HG02981 (cell line): ENCODE measurements around the gene KIAA1671.

Experiments
- ATAC-seq: cut with Tn5 transposase; IDR thresholded peaks from one replicate; pipeline ENCODE4 v1.9.1; 2021; ENCODE audit warnings: mild to moderate bottlenecking, moderate library complexity; ENCODE audit not compliant: unreplicated experiment

KIAA1671 gene

GRCh38 chr22:25007444-25008106, 55.1 kb downstream of the KIAA1671 start:
- no peak for ATAC-seq

GRCh38 chr22:25008666-25009065, 56.1 kb downstream of the KIAA1671 start:
- no peak for ATAC-seq

GRCh38 chr22:25012741-25013143, 60.2 kb downstream of the KIAA1671 start:
- no peak for ATAC-seq

GRCh38 chr22:25013607-25014006, 61.1 kb downstream of the KIAA1671 start:
- ATAC-seq: no peak

- no peak for ATAC-seq
Measured at GRCh38 chr22:25014896-25015755, 62.6 kb downstream of the KIAA1671 start.

GRCh38 chr22:25016311-25016710, 63.8 kb downstream of the KIAA1671 start:
- ATAC-seq: no peak

DNA sequence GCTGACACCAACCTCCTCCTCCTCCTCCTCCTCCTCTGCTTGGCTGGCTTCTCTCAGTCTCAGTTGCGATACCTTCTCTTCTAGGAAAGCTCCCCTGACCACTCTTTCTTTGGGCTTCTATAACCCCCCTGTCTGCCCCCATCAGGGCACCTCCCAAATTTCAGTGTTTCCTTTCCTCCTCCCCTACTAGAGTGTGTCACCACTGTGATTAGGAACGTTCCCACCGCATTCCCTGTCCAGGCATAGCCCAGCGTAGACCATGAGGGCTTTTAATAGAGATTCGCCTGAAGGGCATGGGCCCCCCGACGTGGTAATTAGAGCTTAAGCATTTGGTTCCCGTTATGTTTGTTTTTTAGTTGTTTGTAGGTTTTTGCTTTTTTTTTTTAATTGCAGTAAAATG, 65.5 kb downstream of the KIAA1671 start:
- no peak for ATAC-seq

DNA sequence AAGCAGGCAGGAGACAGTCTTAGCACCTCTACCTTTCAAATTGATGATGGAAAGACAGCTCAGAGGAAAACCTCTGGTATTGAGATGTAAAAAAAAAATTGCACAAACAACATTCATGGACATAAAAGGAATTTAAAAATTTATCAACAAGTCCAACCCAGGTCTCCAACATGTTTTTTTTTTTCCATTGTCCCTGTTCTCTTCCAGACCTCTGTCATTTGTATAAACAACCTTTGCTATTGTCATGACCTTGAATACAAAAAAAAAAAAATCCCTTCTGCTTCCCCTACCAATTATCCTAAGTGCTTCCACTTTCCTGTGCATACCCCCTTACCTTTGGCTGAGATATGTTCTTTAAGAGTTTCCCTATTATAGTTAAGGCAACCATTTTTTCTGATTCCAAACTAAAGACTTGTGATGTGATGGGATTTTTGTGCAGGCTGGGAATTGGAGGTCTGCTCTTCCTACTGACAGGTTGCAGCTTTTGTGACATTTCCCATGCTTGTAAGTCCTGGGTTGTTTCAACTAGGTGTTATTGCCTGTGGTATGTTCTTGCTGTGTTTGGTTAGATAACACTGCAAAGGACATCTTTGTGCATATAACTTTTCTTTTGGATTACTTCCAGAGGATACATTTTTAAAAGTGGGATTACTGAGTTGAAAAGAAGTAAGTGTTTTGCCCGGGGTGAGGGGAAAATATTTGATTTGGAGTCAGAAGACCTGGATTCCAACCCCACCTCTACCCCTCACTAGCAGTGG, 67.1 kb downstream of the KIAA1671 start:
- no peak for ATAC-seq

GRCh38 chr22:25021409-25021808, 68.9 kb downstream of the KIAA1671 start:
- ATAC-seq: no peak

DNA sequence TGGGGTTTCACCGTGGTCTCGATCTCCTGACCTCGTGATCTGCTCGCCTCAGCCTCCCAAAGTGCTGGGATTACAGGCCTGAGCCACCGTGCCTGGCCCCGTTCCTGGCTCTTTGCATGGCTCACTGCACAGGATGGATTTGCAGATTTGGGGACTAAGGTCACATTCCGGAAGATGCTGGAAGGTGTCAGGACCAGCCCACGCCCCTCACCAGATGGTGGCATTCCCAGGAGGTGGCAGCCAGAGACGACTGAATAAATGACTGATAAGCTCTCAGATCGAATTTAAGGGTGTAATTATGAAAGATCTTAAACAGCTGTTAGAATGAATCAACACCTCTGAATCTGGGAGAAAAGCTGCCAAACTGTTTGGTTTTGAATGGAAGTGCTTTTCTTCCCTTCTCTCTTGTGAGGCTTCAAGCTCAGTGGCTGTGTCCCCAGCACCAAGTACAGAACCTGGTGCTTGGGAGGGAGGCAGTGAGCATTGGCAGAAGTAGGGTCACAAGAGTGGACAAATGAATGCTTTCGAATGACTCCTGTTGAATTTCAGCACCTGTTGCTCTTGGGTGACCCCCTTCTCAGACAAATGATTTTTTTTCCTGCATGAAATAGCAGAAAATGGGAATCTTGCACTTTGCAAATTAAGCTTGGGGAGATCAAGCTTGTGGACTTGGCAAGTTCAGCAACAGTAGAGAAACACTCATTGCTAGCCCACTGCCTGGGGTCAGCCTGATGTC, 69.6 kb downstream of the KIAA1671 start:
- no peak for ATAC-seq

DNA sequence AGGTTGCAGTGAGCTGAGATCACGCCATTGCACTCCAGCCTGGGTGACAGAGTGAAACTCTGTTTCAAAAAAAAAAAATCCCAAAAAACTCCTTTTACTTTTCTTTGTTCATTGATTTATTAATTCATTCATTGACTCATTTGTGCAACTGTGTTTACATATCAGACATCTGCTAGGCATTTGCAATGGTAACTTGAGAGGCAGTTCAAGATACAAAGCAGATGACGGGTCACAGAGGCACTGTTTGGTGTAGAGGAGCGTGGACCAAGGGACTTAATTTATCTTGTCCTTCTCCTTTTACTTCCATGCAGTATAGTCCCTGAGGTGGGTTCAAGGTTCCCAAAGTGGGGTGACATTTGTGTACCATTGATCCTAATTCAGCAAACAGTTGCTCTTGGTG, 71.4 kb downstream of the KIAA1671 start:
- no peak for ATAC-seq

- ATAC-seq: no peak
Measured at GRCh38 chr22:25024895-25025294, 72.4 kb downstream of the KIAA1671 start.

DNA sequence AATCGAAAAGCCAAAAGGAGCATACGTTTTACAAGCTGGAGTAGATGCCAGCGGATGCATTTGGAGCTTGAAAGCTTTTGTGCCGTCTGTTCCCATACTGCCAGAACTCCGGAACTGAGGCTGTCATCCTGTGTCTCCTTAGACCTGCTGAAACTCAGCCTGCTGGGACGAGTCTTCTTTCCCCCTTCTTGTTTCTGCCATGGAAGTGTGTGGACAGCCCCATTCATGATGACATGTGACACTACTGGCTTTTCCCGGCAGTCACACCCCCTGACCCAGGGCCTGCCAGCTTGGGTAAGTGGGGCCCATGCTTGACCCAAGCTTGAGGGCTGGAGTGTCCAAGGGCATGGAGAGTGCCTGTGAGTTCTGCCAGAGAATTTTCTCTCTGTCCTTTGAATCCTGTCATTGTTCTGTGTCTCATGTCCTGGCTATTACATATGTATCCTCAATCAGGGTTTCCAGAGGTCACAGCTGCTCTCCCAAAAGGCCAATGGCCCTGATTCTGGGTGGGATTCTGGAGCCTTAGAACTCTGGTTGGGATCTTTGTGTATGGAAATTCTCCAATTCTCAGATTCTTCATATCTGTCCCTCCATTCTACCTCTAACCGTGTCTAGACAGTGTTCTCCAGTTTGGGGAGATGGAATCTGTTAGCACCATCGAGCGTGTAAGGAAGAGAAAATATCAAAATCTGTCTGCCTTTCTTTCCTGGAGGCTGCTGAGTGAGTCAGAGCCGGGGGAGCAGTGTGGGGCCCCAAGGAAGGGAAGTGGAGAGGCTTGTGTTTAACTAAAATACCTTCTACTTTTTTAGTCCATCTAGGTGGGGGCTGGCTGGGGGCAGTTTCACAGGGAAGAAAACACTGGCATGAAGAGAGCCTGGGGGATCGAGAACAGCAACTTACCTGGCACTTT, 73.2 kb downstream of the KIAA1671 start:
- ATAC-seq: no peak

DNA sequence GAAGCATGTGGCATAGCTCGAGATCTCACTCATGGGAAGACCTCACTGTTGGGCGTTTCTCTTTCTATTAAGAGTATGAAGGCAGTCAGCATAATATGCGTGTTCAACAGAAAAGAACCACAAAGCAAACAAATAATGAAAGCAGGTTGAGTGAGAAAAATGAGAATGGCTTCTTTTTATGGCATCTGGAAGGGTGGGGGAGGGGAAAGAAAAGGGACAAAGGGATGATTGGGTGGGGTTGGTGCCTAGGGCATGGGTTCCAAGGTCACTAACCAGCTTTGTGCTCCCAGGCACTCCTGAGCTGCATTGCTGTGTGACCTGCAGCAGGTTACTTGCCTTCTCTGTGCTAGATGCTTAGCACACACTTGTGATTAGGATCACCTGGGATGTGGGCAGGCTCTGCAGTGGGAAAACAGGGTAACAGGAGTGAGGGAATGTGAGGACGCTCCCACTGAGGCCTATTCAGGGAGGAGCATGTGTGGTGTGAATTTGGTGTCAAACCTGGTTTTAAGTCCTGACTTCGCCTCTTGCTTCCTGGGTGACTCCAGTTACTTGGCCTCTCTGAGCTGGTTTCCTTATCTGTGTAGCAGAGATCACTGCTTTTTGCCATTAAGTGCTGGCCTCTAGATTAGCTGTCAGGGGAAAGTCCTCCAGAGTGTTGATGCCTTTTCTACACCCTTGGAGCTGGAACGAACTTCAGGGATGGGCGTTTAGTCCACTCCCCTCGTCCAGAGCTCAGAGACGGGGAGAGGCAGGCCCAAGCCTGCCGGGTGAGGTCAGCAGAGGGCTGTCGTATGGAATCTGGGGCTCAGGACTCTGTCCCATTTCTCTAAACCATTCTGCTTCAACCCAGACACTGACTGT, 74.8 kb downstream of the KIAA1671 start:
- no peak for ATAC-seq

GRCh38 chr22:25027959-25028840, 75.7 kb downstream of the KIAA1671 start:
- ATAC-seq: no peak

GRCh38 chr22:25028841-25029141, 76.3 kb downstream of the KIAA1671 start:
- no peak for ATAC-seq

- no peak for ATAC-seq
Measured at GRCh38 chr22:25029181-25029580, 76.7 kb downstream of the KIAA1671 start.

GRCh38 chr22:25030636-25031035, 78.1 kb downstream of the KIAA1671 start:
- ATAC-seq: no peak
